HG02798 (cell line): ENCODE results near the gene PRDM8.
"Not testable (repeated sequence)": the region's sequence is repeated elsewhere in the genome, so short reads cannot be mapped to it uniquely, and the experiment has no call there.

ENCODE experiments used
- ATAC-seq: cut with Tn5 transposase; IDR thresholded peaks from one replicate; pipeline ENCODE4 v1.9.1; 2021; ENCODE audit warnings: mild to moderate bottlenecking; ENCODE audit not compliant: unreplicated experiment, poor library complexity

PRDM8 gene

GRCh38 chr4:80196922-80197573, at the start of gene PRDM8:
PRDM8 (plus strand) TSS chr4:80197503; CDS start chr4:80200081, 2,578 bp downstream.
- no peak for ATAC-seq

DNA sequence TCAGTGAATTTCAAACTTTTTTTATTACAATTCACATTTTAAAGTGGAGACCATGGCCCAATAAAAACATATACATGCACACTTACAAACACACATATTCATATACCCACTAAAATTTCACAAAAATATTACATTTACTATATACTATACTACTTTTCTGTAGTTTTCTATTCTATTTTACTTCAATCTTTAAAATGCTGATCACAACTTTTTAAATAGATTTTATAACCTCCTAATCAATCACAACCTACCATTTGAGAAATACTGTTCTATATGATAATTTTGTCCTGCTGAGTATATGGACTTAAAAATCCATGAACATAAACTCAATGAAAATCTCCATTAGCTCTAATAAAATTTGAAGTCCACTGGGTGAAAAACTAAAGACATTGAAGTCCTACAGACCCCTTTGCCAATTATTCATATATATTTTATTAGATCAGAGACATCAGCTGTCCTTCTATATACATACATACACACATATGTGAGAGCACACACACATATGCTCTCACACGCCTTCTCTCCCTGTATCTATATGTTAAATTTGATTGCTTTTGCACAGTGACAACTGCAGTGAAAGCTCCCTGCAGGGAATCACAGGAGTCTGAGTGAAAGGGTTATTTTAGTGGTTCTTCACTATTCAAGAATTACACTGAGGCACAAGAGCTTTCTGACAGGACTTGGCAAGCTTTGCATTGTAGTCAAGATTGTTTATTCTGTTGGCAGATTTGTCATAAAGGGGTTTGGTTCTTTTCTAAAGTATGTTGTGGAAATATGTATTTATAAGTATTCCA, 46.7 kb upstream of the PRDM8 start:
- no peak for ATAC-seq

DNA sequence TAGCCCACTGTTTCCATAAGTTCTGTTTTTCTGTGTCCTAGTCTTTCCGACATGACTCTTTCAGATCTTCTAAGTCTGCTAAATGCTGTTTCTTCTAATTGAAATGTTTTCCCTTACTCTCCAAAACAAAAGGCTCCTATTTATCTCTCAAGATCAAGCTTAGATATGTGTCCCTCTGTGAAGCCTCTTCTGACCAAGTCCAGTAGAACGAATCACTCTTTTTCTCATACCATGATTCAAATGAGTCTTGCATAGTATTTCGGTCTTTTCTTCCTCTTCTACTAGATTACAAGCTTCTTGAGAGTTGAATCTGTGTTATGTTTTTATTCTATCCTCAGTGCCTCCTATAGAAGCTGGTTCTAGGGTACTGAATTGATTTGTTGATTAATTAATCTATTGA, 45.3 kb upstream of the PRDM8 start:
- ATAC-seq, result no peak

DNA sequence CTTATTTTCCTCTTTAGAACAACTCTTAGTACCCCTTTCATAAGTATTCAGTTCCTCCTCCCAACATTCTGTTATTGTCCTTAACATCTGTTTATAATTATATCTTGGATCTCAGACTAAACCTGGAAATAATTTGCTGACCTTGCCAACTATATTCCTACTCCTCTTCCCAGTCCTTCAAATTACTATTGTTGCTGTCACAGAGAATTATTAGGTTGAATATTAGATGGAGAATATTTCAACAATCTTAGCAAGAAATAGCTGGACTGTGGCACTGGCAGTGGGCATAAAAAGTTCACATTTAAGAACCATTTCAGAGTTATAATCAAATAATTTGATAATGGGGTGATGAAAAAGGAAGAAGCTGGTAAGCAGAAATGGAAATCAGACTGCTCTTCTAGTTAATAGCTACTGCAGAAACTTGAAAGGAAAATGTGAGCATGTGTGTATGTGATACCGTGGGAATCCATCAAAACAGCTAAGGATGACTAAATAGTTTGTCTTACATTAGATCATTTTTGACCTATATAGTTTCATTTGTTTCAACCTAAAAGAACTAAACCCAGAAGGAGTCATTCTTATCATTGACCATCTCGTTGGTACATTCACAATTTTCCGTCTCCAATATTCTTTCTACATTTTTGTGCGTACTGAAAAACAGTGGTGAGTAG, 43.3 kb upstream of the PRDM8 start:
- no peak for ATAC-seq

DNA sequence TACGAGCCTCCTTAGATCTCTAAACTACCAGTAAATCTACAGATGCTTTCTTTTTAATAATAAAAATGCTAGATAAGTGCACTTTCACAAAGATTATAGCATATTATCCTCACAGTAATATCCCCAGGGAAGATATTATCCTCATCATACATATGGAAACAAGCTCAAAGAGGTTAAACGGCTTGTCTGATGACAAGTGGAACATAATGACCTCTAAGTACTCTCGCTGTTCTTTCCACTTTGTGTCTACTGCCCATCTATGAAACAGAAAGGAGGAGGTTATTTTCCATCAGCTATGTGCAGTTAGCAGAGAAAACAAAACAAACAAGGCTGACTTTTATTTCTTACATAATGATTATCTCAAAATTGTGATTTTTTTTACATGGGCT, 42.8 kb upstream of the PRDM8 start:
- ATAC-seq, result no peak

DNA sequence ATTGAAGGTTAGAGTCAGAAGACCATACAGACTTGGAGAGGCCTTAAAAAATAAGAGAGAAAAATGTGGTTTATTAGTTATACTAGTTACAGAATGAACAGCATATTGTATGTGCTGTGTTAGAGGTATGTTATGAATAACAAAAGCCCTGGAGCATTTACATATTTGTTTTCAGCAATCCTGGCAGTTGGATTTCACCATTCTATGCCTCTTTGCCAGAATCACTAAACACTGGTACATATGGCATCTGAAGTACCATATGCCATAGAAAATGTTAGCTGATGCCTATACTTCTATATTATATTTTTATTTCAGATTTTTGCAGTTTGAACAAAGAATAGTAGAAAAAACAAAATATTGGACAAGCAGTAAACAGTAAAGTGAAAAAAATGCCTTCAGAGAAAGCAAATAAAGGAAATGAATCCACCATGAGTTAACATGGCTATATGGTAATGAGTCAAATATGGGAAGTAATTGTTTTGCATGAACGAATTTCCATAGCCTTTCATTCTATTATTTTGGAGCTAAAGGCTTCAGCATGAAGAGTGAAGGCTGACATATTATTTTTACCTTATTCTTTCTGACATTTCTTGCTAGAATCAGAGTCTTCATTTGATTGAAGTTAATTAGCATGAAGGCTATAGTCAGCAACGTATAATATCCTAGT, 41.9 kb upstream of the PRDM8 start:
- no peak for ATAC-seq

GRCh38 chr4:80156410-80156809, 40.9 kb upstream of the PRDM8 start:
- ATAC-seq, result no peak

GRCh38 chr4:80161413-80162058, 35.8 kb upstream of the PRDM8 start:
- ATAC-seq, result no peak

DNA sequence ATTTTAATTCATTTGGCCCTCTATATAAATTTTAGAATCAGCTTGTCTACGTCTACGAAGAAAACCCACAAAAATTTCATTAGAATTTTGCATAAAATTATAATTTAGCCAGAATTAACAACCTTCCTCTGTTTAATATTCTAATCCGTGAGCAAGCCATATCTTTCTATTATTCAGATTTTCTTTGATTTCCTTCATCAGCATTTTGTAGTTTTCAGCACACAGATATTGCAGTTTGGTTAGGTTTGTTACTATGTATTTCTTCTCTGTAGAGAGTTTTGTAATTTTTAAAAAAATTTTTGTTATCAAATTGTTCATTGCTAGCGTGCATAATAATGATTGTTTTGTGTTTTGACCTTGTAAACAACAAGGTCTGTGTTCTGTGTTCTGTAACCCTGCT, 34.9 kb upstream of the PRDM8 start:
- ATAC-seq, result no peak

GRCh38 chr4:80165855-80166254, 31.4 kb upstream of the PRDM8 start:
- ATAC-seq, result no peak

DNA sequence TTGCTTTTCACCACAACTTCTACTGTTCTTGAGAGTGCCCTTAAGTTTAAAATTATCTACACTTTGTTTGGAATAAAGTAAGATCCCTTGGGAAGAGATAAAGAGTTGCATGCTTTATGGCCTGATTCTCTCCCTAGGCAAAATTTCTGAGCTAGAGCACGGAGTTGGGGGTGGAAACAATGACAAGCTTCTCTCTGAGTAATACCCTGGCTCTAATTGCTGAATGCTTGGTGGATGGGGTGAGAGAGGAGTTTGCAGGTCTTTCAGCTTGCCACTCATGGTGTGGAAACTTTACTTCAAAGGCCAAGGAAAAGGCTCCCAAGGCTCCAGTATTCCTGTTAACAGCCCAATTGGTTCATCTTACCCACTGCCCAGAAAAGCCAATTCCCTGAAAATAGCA, 26.1 kb upstream of the PRDM8 start:
- no peak for ATAC-seq

- ATAC-seq, result no peak
Measured at GRCh38 chr4:80171656-80172055, 25.6 kb upstream of the PRDM8 start.

- no peak for ATAC-seq
Measured at GRCh38 chr4:80172203-80172602, 25.1 kb upstream of the PRDM8 start.

GRCh38 chr4:80173401-80173800, 23.9 kb upstream of the PRDM8 start:
- ATAC-seq, result peak; percentile 79

DNA sequence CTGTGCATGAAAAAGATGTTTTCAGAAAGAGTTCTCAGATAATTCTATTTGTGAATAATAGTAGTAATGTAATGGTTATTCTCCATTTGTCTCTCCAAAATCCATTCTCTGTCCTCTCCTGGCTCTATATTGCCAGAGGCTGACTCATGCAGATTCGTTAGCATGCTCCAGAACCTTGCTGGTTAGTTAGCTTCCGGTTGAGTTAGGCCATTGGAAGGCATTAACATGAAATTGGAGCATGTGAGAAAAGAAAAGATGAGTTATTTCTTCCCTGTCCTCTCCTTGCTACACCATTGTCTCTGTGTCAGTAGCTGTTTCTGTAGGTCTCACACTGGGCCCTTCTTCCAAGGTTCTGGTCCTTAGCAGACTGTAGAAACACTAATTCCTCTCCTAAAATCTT, 23.5 kb upstream of the PRDM8 start:
- ATAC-seq, result no peak

GRCh38 chr4:80177793-80178192, 19.5 kb upstream of the PRDM8 start:
- not testable (repeated sequence) for ATAC-seq

DNA sequence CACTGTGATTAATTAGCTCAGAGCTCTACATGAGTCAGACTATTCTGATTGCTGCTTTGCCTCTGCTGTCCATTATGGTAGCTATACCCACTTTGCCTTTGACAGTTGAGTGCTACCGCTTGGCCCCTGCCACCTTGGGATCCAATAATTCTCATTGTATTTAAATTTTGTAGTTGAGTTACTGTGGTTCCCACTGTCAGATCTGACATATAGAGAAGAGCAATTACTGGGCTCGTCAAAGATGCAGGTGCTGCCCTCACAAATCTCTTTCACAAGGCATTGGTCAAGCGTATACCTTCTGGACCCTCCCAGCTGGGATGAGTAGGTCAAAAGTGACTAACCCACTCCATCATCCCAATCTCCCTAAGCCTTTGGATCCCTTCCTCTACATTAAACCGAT, 18.3 kb upstream of the PRDM8 start:
- ATAC-seq, result no peak

DNA sequence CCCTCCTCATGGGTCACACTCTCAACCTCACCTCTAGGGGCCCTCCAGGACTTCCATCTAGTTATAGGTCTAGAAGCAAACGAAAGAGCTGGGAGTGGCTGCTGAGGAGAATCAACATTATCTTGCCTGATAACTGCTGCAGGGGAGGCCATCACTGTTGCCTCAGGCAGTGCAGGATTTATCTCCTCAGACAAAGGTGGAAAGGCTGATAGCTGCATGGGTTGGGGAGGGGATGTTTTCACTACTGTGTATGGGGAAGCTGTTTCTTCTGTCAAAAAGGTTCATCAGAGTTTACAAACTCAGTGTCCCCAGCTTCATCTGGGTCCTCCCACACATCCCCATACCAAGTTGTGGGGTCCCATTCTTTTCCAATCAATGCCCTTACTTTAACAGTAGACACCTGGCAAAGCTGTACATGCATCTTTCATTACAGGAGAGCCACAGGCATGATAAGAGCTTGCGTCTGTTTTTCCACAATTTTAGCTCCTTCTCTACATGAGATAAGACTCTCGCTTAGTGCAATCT, 17.6 kb upstream of the PRDM8 start:
- ATAC-seq, result no peak

GRCh38 chr4:80180743-80181142, 16.6 kb upstream of the PRDM8 start:
- no peak for ATAC-seq

GRCh38 chr4:80182237-80182866, 15.0 kb upstream of the PRDM8 start:
- no peak for ATAC-seq
